ENCODE results near the gene ZSWIM4. TPM values are rescaled to one million over a fixed set of nuclear protein-coding genes. Genes with fewer than 3 reads are reported as not detected.
"Not testable (repeated sequence)": the region's sequence is repeated elsewhere in the genome, so short reads cannot be mapped to it uniquely, and the experiment has no call there.

The ZSWIM4 gene
- total RNA-seq, 1 experiment from 2014 or later: 5.4 TPM

DNA sequence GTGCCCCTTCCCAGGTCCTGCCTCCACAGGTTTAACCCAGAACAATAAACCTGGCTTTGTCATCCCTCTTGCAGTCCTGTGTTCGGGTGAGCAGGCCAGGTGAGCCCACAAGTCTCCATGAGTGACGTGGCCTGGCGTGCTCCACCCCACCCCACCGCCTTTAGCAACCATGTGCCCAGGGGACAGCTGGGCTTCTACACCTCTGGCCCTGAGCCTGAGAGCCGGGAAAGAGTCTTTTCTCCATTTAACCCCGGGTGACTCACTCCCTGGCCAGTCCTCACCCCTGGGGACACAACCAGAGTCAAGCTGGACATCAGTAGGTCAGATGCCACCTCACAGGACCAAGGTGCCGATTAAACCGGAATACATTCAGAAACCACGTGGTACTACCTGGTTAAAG lies 16.8 kb upstream of the ZSWIM4 start:
- DNase-seq (ENCODE audit: low read depth): no peak

DNA sequence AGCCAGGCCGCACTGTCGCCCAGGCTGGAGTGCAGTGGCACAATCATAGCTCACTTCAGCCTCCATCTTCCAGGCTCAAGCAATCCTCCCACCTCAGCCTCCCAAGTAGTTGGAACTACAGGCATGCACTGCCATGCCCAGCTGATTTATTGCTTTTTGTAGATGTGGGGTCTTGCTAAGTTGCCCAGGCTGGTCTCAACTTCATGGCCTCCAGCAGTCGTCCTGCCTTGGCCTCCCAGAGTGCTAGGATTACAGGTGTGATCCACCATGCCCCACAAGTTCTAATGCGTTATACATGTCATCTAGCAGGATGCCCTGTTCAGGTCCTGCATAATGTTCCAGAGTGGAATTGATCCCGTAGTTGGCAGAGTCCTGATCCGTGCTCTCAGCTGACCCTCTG lies 16.4 kb upstream of the ZSWIM4 start:
- DNase-seq (ENCODE audit: low read depth): no peak

DNA sequence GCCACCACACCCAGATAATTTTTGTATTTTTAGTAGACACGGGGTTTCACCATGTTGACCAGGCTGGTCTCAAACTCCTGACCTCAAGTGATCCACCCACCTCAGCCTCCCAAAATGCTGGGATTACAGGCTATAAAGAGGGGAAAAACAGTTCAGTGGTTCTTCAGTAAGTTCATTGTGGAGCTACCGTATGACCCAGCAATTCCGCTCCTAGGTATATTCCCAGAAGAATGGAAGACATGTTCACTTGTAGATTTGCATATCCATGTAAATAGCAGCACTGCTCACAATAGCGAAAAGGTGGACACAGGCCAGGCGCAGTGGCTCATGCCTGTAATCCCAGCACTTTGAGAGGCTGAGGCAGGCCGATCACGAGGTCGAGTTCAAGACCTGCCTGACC lies 15.4 kb upstream of the ZSWIM4 start:
- DNase-seq (ENCODE audit: low read depth): not testable (repeated sequence)

DNA sequence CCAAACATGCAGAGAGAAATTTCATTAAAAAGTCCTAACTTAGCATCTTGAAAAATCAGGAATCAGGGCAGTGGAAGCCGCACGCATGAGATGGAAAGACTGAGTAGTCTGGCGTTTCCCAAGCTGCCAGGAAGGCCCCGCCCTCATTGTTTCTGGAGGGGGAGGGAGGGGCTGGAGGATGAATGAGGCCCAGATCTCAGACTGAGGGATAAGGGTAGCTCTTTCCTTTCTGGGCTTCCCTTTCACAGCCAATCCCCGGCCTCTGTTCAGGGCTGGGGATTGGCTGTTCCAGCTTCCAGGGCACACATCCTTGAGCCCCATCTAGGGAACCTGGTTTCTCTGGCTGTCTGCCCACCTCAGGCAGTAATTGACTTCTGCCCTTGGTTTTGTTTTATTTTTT lies 13.7 kb upstream of the ZSWIM4 start:
- peak; percentile 86 for DNase-seq (ENCODE audit: low read depth)

DNA sequence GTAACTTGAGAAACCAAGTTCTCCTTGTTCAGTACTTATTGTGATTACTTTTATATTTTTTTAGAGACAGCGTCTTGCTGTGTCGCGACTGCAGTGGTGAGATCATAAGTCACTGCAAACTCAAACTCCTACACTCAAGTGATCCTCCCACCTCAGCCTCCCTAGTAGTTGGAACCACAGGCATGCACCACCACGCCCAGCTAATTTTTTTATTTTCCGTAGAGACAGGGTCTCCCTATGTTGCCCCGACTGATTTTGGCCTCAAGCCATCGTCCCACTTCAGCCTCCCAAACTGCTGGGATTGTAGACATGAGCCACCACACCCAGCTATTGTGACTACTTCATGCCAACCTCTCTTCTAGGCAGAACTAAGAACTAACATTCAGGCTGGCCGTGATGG lies 12.7 kb upstream of the ZSWIM4 start:
- no peak for DNase-seq (ENCODE audit: low read depth)

DNA sequence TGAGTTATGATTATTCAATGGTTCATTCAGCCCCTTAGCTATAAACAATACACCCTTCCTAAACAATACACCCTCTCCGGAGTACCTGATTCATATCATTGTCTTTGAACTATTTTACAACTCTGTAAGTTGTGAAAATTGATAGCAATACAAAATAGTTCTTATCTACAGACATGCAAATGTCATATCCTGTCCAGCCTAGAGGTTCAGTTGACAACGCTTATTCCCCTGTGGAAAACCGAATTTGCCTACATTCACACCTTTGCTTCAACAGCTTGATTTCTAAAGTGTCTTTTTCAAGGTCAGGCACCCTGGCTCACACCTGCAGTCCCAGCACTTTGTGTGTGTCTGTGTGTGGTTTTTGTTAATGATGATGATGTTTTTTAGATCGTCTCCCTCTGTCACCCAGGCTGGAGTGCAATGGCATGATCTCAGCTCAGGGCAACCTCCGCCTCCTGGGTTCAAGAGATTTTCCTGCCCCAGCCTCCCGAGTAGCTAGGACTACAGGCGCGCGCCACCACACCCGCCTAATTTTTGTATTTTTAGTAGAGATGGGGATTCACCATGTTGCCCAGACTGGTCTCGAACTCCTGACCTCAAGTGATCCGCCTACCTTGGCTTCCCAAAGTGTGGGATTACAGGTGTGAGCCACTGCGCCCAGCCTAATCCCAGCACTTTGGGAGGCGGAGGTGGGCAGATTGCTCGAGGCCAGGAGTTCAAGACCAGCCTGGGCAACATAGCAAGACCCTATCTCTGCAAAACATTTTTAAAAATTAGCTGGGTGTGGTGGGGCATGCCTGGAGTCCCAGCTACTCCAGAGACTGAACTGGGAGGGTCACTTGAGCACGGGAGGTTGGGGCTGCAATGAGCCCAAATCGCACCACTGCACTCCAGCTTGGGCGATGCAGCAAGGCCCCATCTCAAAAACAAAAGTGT lies 11.4 kb upstream of the ZSWIM4 start:
- no peak for DNase-seq (ENCODE audit: low read depth)

DNA sequence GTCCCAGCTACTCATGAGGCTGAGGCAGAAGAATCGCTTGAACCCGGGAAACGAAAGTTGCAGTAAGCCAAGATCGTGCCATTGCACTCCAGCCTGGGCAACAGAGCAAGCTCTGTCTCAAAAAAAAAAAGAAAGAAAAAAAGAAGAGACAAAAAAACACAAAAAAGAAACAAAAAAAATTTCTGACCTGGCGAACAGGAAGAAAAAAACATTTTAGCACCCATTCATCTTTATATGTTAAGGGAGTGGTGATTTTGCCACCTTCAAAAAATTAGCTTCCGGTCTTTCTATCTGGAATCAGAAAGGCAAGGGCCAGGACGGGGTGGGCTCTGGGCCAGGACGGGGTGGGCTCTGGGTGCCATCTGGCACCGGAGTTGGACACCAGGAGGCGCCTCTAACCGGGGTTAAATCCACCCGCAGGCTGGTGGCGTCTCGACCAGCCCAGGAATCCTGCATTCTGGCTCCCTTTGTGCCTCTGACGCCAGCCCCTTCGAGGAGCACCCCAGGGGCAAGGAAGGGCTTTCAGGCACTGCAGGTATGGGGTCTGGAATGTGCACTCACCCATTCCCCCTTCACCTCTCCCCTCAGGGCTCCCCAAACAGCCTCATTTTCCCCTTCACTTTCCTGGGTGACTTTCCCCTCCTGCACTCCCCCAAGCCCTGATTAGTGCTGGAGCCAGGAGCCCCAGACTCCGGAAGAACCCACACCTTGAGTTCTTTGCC lies 10.4 kb upstream of the ZSWIM4 start:
- DNase-seq (ENCODE audit: low read depth): peak; percentile 81

DNA sequence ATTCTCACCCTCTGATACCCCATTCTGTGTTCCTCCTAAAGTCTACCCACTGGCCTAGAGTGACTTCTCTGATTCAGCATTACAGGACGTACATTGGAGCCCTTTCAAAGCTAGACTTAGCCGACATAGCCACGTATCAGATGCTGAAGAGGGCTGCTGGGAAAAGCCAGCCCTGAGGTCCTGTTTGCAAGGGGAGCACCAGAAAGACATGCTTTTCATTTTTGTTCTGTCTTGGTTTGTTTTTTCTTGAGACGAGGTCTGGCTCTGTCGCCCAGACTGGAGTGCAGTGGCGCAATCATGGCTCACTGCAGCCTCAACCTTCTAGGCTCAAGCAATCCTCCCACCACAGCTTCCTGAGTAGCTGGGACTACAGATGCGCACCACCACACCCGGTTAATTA lies 6.3 kb upstream of the ZSWIM4 start:
- DNase-seq (ENCODE audit: low read depth): no peak

DNA sequence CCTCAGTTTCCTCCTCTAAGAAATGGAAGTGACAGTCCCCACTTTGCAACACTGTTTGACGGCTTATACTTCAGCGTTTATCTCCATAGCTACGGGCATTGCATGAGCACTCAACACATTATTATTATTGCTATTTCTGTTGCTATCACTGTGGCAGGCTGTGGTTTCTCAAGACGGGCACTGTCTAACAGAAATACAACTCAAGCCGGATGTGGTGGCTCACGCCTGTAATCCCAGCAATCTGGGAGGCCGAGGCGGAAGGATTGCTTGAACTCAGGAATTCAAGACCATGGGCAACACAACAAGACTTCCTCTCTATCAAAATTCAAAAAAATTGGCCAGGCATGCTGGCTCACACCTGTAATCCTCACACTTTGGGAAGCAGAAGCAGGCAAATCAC lies 4.9 kb upstream of the ZSWIM4 start:
- DNase-seq (ENCODE audit: low read depth): peak; percentile 31

DNA sequence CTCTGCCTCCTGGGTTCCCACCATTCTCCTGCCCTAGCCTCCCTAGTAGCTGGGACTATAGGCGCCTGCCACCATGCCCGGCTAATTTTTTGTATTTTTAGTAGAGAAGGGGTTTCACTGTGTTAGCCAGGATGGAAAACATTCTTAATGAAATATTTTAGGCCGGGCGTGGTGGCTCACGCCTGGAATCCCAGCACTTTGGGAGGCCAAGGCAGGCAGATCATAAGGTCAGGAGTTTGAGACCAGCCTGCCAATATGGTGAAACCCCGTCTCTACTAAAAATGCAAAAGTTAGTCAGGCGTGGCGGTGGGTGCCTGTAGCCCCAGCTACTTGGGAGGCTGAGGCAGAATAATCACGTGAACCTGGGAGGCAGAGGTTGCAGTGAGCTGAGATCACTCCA lies 1.9 kb upstream of the ZSWIM4 start:
- DNase-seq (ENCODE audit: low read depth): not testable (repeated sequence)

DNA sequence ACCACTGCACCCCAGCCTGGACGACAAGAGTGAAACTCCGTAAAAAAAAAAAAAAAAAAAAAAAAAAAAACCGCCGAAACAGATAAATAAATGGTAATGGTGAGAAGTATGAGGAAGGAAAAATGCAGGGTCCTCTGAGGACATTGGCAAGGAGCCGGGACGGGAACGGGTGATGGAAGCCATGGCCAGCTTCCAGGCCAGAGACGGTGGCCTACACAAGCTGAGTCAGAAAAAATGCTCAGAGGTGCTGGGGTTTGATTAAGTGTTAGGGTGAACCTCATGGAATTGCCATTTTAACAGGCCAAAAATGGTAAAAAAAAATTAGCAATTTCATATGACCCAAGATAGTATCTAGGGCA lies 866 bp upstream of the ZSWIM4 start:
- peak; percentile 91 for DNase-seq (ENCODE audit: low read depth)

DNA sequence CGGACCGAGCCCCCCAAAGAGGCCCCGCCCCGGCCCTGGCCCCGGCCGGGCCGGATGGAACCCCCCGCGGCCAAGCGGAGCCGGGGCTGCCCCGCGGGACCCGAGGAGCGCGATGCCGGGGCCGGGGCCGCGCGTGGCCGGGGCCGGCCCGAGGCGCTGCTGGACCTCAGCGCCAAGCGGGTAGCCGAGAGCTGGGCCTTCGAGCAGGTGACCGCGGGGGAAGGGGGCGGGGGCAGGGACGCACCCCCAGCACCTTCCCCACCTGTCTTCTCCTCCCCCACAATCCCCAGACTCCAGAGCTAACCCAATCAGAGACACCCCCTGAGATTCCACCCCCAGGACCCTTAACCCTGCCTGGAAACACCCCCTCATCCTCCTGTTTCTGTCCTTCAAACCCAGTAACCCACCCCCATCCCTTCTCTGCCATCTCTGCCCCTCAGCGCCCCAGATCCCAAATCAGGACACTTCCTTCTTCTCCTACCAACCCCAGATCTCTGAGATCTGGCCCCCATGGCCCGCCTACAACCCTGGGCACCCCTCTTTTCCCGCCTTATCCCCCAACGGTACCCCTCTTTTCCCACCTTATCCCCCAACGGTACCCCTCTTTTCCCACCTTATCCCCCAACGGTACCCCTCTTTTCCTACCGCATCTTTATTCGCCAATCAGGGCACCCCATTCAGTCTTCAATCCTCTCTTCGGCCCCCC lies 505 bp downstream of the ZSWIM4 start:
- peak; percentile 69 for DNase-seq (ENCODE audit: low read depth)

DNA sequence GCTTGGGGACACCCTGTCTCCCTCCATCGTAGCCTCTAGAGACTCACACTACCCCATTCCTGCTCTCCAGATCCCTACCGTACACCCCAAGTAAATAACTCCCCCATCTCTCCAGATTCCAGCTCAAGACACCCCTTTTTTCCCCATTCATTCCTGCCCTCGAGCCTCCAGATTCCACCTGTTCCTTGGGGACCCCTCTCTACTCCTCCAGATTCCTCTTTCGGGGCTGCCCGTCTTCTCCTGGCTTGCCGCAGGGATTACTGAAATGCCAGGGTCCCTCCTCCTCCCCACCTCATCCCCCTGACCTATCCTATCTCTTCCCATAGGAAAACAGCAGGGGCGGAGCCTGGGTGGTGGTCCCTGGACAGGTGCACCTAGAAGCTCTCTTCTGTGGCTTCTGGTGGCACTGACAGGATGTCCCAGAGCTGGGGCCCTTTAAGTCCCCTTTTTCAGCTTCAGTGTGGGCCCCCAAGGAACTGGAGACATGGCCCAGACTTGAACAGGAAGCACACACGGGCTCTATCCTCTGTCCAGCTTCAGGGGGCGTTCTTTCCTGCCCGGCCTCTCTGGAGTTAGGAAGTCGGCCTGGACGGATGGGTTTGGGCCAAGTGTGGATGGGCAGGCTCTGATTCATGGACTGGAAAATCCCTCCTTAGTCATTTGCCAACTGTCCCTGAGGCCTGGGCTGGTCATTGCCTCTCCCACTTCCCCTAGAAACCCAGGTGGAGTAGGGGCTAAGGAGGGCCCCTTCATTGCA lies 1.2 kb downstream of the ZSWIM4 start:
- peak; percentile 98 for DNase-seq (ENCODE audit: low read depth)

DNA sequence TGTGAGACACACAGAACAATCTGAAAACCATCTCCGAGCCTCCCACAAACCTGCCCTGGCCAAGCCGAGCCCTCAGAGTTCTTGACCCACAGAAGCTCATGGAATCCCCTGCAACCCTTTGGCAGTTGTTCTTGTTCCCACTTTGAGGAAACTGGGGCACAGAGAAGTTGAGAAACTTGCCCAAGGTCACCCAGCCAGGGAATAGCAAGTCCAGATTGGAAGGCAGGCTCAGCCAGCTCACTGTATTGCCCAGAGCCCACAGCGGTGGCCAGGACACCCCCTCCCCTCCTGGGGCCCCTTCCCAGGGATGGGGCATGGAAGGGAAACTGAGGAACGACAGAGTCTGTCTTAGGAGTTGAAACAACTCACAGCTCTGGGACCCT lies 1.8 kb downstream of the ZSWIM4 start:
- no peak for DNase-seq (ENCODE audit: low read depth)

DNA sequence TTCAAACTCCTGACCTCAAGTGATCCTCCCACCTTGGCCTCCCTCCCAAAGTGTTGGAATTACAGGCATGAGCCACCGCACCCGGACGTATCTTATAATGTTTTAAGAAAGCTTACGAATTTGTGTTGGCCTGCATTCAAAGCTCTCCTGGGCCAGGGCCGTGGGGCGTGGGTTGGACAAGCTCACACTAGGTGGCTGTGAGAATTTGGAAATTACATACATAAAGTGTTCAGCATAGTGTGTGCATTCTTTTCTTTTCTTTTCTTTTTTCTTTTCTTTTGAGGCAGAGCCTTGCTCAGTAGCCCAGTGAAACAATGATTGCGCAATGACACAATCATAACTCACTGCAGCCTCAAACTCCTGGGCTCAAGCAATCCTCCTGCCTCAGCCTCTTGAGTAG lies 2.6 kb downstream of the ZSWIM4 start:
- peak; percentile 76 for DNase-seq (ENCODE audit: low read depth)

DNA sequence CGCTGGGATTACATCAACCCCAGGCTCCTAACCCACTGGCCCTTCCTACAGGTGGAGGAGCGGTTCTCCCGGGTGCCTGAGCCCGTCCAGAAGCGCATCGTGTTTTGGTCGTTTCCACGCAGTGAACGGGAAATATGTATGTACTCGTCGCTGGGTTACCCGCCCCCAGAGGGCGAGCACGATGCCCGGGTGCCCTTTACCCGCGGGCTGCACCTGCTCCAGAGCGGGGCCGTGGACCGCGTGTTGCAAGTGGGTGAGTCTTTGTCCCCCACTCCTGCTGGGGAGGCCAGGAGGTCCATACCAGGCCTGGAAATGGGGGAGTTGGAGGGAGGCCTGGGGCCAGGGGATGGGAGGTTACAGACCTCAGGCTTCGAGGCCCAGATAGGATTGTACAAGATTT lies 4.4 kb downstream of the ZSWIM4 start:
- no peak for DNase-seq (ENCODE audit: low read depth)

DNA sequence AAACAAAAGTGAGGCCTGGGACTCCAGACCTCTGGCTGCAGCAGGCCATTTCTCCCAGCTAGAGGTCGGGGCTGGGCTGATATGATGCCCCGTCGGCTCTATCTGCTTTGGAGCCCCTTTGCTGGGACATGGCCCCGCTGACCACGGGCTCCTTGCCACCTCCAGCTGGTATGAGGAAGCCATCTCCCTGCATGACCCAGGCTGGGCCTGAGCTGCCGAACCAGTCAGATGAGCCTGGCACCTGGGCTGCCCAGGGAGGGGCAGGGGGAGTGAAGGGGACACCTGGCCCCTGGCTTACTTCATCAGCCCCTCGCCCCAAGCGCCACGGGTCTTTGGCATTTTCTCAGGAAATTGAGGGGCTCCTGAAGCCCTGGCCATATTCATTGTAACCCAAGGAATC lies 7.8 kb downstream of the ZSWIM4 start:
- no peak for DNase-seq (ENCODE audit: low read depth)

DNA sequence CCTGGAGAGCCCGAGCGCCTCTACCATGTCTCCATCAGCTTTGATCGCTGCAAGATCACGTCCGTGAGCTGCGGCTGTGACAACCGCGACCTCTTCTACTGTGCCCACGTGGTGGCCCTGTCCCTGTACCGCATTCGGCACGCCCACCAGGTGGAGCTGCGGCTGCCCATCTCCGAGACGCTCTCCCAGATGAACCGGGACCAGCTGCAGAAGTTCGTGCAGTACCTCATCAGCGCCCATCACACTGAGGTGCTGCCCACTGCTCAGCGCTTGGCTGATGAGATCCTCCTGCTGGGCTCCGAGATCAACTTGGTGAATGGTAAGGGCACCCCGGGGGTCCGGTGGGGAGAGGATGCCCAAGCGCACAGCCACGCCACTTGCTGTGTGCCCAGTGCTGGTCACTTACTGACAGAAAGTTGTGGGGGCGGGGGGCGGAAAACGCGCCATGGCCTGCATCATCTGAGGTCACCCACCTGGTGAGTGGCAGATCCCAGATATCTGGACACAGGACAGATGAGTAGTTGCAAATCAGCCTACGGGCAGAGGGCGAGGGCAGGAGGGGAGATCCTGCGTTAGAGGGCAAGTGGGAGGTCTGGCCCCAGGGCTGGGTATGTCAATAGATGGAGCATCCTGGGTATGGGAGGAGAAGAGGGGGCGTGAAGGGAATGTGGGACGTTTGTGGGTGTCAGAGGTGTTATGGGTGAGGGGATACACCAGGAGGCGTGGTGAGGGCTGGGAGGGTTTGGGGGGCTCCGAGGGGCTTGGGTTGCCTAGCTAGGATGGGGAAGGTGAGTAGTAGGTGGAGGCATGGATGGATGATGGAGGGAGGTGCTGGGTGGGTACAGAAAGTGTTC lies 9.8 kb downstream of the ZSWIM4 start:
- DNase-seq (ENCODE audit: low read depth): no peak

DNA sequence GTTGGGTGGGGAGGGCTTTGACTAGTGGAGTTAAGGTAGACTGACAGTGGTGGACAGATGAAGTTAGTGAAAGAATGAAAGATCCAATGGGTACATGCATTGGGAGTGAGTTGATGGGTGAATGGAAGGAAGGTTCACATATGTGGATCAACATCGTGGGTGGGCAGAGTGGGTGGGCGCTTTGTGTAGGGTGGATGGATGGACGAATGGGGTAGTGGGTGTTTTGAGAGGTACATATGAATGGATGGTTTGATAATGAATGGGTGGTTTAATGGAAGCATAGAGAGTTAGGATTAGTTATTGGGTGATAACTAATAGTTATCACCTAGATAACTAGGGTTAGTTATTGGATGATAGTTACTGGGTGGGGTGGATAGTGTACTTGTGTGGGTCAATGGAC lies 11.5 kb downstream of the ZSWIM4 start:
- no peak for DNase-seq (ENCODE audit: low read depth)

DNA sequence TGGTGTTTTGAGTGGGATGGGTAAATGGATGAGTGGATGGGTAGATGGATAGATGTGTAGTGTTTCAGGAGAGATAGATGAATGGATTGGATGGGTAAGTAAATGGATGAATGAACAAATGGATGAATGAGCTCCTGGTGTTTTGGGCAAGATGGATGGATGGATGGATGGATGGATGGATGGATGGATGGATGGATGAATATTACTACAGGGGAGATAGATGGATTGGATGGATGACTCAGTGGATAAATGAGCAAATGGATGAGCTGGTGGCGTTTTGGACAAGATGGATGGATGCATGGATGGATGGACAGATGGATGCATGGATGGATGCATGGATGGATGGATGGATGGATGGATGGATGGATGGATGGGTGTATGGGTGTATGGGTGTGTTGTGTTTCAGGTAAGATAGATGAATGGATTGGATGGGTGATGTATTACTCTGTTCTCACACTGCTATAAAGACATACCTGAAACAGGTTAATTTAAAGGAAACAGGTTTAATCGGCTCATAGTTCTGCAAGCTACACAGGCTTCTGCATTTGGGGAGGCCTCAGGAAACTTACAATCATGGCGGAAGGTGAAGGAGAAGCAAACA lies 12.3 kb downstream of the ZSWIM4 start:
- DNase-seq (ENCODE audit: low read depth): no peak

DNA sequence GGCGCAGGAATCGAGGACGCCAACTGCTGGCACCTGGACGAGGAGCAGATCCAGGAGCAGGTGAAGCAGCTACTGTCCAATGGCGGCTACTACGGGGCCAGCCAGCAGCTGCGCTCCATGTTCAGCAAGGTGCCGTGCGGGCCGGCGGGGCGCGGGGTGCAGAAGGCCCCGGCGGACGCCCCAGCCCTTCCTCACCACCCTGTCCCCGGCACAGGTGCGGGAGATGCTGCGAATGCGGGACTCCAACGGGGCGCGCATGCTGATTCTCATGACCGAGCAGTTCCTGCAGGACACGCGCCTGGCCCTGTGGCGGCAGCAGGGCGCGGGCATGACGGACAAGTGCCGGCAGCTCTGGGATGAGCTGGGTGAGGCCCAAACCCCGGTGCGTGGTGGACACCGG lies 13.6 kb downstream of the ZSWIM4 start:
- no peak for DNase-seq (ENCODE audit: low read depth)
